ENCODE results near the gene GRIN2D. TPM values are rescaled to one million over a fixed set of nuclear protein-coding genes. Genes with fewer than 3 reads are reported as not detected.

Gene GRIN2D
- total RNA-seq, 5 donors from 2014 or later (not counting 1 experiment from before 2014, with no cell fraction given) = 0.13 to 0.23 (median 0.16) TPM; not detected in 1

DNA sequence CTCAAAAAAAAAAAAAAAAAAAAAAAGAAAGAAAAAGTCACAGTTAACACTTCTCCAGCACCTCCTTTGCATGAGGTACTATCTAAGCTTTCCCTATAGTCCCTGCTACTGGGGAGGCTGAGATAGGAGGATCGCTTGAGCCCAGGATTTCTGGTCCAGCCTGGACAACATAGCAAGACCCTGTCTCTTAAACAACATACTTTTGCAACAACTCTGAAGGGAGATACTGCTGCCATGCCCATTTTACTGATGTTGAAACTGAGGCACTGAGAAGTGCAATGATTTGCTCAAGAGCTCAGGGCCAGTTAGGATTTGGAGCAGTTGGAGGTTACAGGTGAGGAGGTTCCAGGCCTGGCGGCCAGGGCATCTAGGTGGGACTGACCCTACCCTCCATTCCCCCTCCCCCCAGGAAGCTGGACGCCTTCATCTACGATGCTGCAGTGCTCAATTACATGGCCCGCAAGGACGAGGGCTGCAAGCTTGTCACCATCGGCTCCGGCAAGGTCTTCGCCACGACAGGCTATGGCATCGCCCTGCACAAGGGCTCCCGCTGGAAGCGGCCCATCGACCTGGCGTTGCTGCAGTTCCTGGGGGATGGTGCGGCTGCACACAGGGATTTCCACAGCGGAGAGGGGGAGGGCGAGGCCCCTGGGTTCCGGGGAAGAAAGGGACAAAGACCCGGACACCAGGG, 48.0 kb downstream of the GRIN2D start:
- H3K36me3 ChIP-seq (ENCODE audit: control insufficient read depth in 2 of 2, extremely low read depth in 1 of 2, insufficient read depth in 1 of 2, low read length in 1 of 2) = no peaks in the 10 kb centered on the region
- H3K9me3 ChIP-seq = no peaks in the 10 kb centered on the region
- H3K4me1 ChIP-seq (ENCODE audit: control insufficient read depth in 1 of 2, extremely low read depth in 1 of 2, insufficient read depth in 2 of 2, low read length in 2 of 2) = peaks cover 11 to 25% of the 10 kb centered on the region in 2 experiments
- peaks cover 2 to 47% of the 10 kb centered on the region in 2 experiments for H3K27me3 ChIP-seq (replicated peaks in 1 of 2; ENCODE audit: control insufficient read depth in 2 of 2, extremely low read depth in 1 of 2, insufficient read depth in 2 of 2, low read length in 1 of 2)
- ChIA-PET POLR2A (no interaction called here), CTCF (interaction anchor here in 1 of 2 donors (0.6 kb wide), 2 partner anchors 20 to 206 kb away, joined by 4 to 6 read pairs; no protein-coding TSS in a partner anchor)
- Mint-ChIP-seq H3K9me3 (no peaks in the 10 kb centered on the region), H3K4me1 (peaks cover 24 to 32% (median 24%) of the 10 kb centered on the region in 3 donors), H3K27me3 (peaks cover 25 to 33% of the 10 kb centered on the region in 2 donors), H3K27ac (peak overlapping the region in 1 of 2 donors; percentile 28), H3K4me3 (peak overlapping the region; percentile 34 to 70 (median 58)), H3K36me3 (no peaks in the 10 kb centered on the region)
- ATAC-seq (replicated peaks in 1 of 4) (no peak), DNase-seq (no peak)
- WGBS (ENCODE audit: insufficient coverage) = 96% methylated on average over 13 of the region's 20 CpGs
- H3K27ac ChIP-seq (ENCODE audit: low read length) = no peak overlapping the region
- H3K4me3 ChIP-seq (ENCODE audit: control insufficient read depth in 1 of 2, extremely low read depth in 1 of 2, low read length in 1 of 2) = no peak overlapping the region

DNA sequence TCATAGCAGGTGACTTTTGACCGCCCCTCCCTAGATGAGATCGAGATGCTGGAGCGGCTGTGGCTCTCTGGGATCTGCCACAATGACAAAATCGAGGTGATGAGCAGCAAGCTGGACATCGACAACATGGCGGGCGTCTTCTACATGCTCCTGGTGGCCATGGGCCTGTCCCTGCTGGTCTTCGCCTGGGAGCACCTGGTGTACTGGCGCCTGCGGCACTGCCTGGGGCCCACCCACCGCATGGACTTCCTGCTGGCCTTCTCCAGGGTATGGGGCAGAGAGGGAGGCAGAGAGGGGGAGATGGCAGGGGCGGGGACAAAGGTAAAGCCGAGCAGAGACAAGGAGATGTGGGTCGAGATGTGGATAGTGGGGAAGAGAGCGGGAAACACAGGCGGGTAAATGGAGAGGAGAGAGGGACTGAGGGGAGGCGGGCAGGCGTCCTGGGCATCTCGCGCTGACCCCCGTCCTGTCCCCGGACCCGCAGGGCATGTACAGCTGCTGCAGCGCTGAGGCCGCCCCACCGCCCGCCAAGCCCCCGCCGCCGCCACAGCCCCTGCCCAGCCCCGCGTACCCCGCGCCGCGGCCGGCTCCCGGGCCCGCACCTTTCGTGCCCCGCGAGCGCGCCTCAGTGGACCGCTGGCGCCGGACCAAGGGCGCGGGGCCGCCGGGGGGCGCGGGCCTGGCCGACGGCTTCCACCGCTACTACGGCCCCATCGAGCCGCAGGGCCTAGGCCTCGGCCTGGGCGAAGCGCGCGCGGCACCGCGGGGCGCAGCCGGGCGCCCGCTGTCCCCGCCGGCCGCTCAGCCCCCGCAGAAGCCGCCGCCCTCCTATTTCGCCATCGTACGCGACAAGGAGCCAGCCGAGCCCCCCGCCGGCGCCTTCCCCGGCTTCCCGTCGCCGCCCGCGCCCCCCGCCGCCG, 48.9 kb downstream of the GRIN2D start:
- Mint-ChIP-seq H3K27me3 (peaks cover 21 to 27% of the 10 kb centered on the region in 2 donors), H3K27ac (no peak overlapping the region), H3K4me1 (peaks cover 25 to 34% (median 29%) of the 10 kb centered on the region in 3 donors), H3K9me3 (no peaks in the 10 kb centered on the region), H3K4me3 (peak overlapping the region; percentile 34 to 70 (median 58)), H3K36me3 (peaks cover 2% of the 10 kb centered on the region)
- Histone ChIP-seq H3K36me3 (ENCODE audit: control insufficient read depth in 2 of 2, extremely low read depth in 1 of 2, insufficient read depth in 1 of 2, low read length in 1 of 2) (peaks cover 0 to 5% of the 10 kb centered on the region in 2 donors), H3K27ac (ENCODE audit: low read length) (no peak overlapping the region), H3K4me1 (ENCODE audit: control insufficient read depth in 1 of 2, extremely low read depth in 1 of 2, insufficient read depth in 2 of 2, low read length in 2 of 2) (peaks cover 13 to 28% of the 10 kb centered on the region in 2 experiments), H3K4me3 (ENCODE audit: control insufficient read depth in 1 of 2, extremely low read depth in 1 of 2, low read length in 1 of 2) (no peak overlapping the region), H3K9me3 (no peaks in the 10 kb centered on the region), H3K27me3 (replicated peaks in 1 of 2; ENCODE audit: control insufficient read depth in 2 of 2, extremely low read depth in 1 of 2, insufficient read depth in 2 of 2, low read length in 1 of 2) (peaks cover 2 to 39% of the 10 kb centered on the region in 2 experiments)
- CTCF ChIA-PET = interaction anchor here in 1 of 2 donors (1.0 kb wide), 1 partner anchor 108 kb away, joined by 3 read pairs; no protein-coding TSS in a partner anchor
- ATAC-seq (replicated peaks in 1 of 4) (no peak), DNase-seq (no peak)
- POLR2A ChIA-PET = no interaction called here
- 37% methylated on average over 89 of the region's 94 CpGs for WGBS (ENCODE audit: insufficient coverage)

- POLR2A ChIA-PET = no interaction called here
- WGBS (ENCODE audit: insufficient coverage) = 1% methylated on average over 59 of the region's 60 CpGs
- H3K9me3 Mint-ChIP-seq = no peaks in the 10 kb centered on the region
Observed at GRCh38 chr19:48443256-48443655, 49.8 kb downstream of the GRIN2D start.

More at GRCh38 chr19:48443256-48443655, 49.8 kb downstream of the GRIN2D start:
- Histone ChIP-seq H3K4me1 (ENCODE audit: control insufficient read depth in 1 of 2, extremely low read depth in 1 of 2, insufficient read depth in 2 of 2, low read length in 2 of 2) (peaks cover 13 to 28% of the 10 kb centered on the region in 2 experiments), H3K27ac (ENCODE audit: low read length) (no peak overlapping the region), H3K27me3 (replicated peaks in 1 of 2; ENCODE audit: control insufficient read depth in 2 of 2, extremely low read depth in 1 of 2, insufficient read depth in 2 of 2, low read length in 1 of 2) (peaks cover 0 to 39% of the 10 kb centered on the region in 2 experiments), H3K36me3 (ENCODE audit: control insufficient read depth in 2 of 2, extremely low read depth in 1 of 2, insufficient read depth in 1 of 2, low read length in 1 of 2) (peaks cover 2 to 13% of the 10 kb centered on the region in 2 donors), H3K9me3 (no peaks in the 10 kb centered on the region), H3K4me3 (ENCODE audit: control insufficient read depth in 1 of 2, extremely low read depth in 1 of 2, low read length in 1 of 2) (no peak overlapping the region)
- no peak overlapping the region for H3K27ac Mint-ChIP-seq
- no peak overlapping the region for H3K4me3 Mint-ChIP-seq
- CTCF ChIA-PET = interaction anchor here (0.6 to 1.0 kb wide), 2 partner anchors 47 to 109 kb away, joined by 3 read pairs; no protein-coding TSS in a partner anchor
- H3K36me3 Mint-ChIP-seq = peaks cover 8% of the 10 kb centered on the region
- DNase-seq (peak in 4 of 35 experiments; percentile 6 to 35 (median 16)), ATAC-seq (replicated peaks in 1 of 4) (no peak)
- H3K27me3 Mint-ChIP-seq = peaks cover 17 to 22% of the 10 kb centered on the region in 2 donors
- H3K4me1 Mint-ChIP-seq = peaks cover 28 to 40% (median 35%) of the 10 kb centered on the region in 3 donors

Other genes with a start within 250 kb of the GRIN2D start
- gene LIG1, start 223.3 kb upstream of the GRIN2D start, total RNA-seq = 100 to 1,000 TPM in 3 of 5 donors, 10 to 100 TPM in 2; 58.7 to 127 (median 112) TPM
- 10 to 100 TPM in 3 of 5 donors, 1 to 10 TPM in 2; 5.4 to 14.7 (median 11.6) TPM for gene ZSWIM9, start 223.0 kb upstream of the GRIN2D start, total RNA-seq
- gene CARD8, start 137.8 kb upstream of the GRIN2D start, total RNA-seq = 100 to 1,000 TPM; 146 to 224 (median 191) TPM
- under 1 TPM in 2 of 5 donors, not detected in 3; 0.20 to 0.41 TPM for gene ZNF114, start 123.6 kb upstream of the GRIN2D start, total RNA-seq
- gene EMP3, start 68.1 kb upstream of the GRIN2D start, total RNA-seq = 100 to 1,000 TPM; 180 to 373 (median 361) TPM
- gene TMEM143, start 29.7 kb upstream of the GRIN2D start, total RNA-seq = 10 to 100 TPM; 14.5 to 33.5 (median 29.0) TPM
- not detected for gene SYNGR4, start 29.3 kb upstream of the GRIN2D start, total RNA-seq
- 10 to 100 TPM; 40.9 to 55.9 (median 47.5) TPM for gene KDELR1, start 2.1 kb upstream of the GRIN2D start, total RNA-seq
- gene GRWD1, start 52.3 kb downstream of the GRIN2D start, total RNA-seq = 10 to 100 TPM; 29.7 to 55.2 (median 42.6) TPM
- gene KCNJ14, start 61.9 kb downstream of the GRIN2D start, total RNA-seq = 1 to 10 TPM; 2.6 to 3.5 (median 3.2) TPM
- 10 to 100 TPM; 37.8 to 81.5 (median 70.6) TPM for gene CYTH2, start 75.7 kb downstream of the GRIN2D start, total RNA-seq
- gene LMTK3, start 118.2 kb downstream of the GRIN2D start, total RNA-seq = 10 to 100 TPM; 17.5 to 28.2 (median 23.5) TPM
- not detected for gene SULT2B1, start 158.5 kb downstream of the GRIN2D start, total RNA-seq
- gene SPACA4, start 213.1 kb downstream of the GRIN2D start, total RNA-seq = not detected
- gene FAM83E, start 221.4 kb downstream of the GRIN2D start, total RNA-seq = 1 to 10 TPM in 4 of 5 donors, not detected in 1; 2.3 to 3.0 (median 2.7) TPM
- gene RPL18, start 225.5 kb downstream of the GRIN2D start, total RNA-seq = 1,000 to 10,000 TPM; 2,370 to 2,784 (median 2,662) TPM
- 10 to 100 TPM; 18.0 to 37.0 (median 31.8) TPM for gene SPHK2, start 225.8 kb downstream of the GRIN2D start, total RNA-seq
- gene DBP, start 243.7 kb downstream of the GRIN2D start, total RNA-seq = 10 to 100 TPM; 24.5 to 57.2 (median 56.0) TPM

Data from T-cell (primary cell).